ENCODE data around the gene GYG2.

DNA sequence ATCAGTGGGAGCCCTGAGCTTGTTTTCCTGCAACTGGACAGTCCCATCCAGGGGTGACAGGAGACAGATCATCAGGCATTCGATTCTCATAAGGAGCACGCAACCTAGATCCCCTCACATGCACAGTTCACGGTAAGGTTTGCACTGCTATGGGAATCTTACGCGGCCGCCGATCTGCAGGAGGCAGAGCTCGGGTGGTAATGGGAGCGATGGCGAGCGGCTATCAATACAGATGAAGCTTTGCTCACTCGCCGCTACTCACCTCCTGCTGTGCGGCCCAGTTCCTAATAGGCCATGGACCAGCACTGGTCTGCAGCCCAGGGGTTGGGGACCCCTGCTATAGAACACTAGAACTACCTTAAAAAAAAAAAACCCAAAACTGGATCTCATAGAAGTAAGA lies 55.0 kb downstream of the GYG2 start:
- TF ChIP-seq POLR2A (IDR thresholded peaks at IDR 0.05) (no peak), POLR2AphosphoS5 (IDR thresholded peaks at IDR 0.05) (no peak)
- TF ChIP-seq, protein P1, sequence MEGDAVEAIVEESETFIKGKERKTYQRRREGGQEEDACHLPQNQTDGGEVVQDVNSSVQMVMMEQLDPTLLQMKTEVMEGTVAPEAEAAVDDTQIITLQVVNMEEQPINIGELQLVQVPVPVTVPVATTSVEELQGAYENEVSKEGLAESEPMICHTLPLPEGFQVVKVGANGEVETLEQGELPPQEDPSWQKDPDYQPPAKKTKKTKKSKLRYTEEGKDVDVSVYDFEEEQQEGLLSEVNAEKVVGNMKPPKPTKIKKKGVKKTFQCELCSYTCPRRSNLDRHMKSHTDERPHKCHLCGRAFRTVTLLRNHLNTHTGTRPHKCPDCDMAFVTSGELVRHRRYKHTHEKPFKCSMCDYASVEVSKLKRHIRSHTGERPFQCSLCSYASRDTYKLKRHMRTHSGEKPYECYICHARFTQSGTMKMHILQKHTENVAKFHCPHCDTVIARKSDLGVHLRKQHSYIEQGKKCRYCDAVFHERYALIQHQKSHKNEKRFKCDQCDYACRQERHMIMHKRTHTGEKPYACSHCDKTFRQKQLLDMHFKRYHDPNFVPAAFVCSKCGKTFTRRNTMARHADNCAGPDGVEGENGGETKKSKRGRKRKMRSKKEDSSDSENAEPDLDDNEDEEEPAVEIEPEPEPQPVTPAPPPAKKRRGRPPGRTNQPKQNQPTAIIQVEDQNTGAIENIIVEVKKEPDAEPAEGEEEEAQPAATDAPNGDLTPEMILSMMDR (IDR thresholded peaks at IDR 0.05): no peak

Data from prostate gland (tissue), 2 donors.